GM12874 (cell line): ENCODE measurements around the gene LCN15.

ENCODE experiments used
- TF ChIP-seq, protein P1 (sequence below): IDR thresholded peaks from 2 replicates; pipeline ENCODE4 v1.5.1; 2011; ENCODE audit warnings: low read depth, mild to moderate bottlenecking, control low read depth, low read length, moderate library complexity; ENCODE audit not compliant: insufficient read depth

Gene LCN15

DNA sequence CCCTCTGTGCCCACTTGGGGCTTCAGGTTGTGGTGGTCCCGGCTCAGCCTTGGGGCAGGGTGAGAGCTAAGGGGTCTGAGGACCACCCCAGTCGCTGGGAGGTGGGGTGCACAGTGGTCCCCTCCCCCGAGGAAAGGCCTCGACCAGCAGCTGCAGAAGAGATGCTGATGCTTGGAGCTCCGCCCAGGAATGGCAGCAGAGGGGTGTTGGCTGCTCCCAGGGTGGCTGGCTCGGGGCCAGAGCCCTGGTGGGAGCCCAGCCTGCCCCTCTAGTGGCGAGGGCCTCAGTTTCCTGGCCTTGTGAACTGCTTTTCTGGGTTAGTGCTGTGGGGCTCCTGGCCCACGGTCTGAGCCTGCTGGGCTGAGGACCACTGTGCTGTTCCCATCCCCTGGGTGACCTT, 50.8 kb downstream of the LCN15 start:
- TF ChIP-seq, protein P1, sequence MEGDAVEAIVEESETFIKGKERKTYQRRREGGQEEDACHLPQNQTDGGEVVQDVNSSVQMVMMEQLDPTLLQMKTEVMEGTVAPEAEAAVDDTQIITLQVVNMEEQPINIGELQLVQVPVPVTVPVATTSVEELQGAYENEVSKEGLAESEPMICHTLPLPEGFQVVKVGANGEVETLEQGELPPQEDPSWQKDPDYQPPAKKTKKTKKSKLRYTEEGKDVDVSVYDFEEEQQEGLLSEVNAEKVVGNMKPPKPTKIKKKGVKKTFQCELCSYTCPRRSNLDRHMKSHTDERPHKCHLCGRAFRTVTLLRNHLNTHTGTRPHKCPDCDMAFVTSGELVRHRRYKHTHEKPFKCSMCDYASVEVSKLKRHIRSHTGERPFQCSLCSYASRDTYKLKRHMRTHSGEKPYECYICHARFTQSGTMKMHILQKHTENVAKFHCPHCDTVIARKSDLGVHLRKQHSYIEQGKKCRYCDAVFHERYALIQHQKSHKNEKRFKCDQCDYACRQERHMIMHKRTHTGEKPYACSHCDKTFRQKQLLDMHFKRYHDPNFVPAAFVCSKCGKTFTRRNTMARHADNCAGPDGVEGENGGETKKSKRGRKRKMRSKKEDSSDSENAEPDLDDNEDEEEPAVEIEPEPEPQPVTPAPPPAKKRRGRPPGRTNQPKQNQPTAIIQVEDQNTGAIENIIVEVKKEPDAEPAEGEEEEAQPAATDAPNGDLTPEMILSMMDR, result no peak

DNA sequence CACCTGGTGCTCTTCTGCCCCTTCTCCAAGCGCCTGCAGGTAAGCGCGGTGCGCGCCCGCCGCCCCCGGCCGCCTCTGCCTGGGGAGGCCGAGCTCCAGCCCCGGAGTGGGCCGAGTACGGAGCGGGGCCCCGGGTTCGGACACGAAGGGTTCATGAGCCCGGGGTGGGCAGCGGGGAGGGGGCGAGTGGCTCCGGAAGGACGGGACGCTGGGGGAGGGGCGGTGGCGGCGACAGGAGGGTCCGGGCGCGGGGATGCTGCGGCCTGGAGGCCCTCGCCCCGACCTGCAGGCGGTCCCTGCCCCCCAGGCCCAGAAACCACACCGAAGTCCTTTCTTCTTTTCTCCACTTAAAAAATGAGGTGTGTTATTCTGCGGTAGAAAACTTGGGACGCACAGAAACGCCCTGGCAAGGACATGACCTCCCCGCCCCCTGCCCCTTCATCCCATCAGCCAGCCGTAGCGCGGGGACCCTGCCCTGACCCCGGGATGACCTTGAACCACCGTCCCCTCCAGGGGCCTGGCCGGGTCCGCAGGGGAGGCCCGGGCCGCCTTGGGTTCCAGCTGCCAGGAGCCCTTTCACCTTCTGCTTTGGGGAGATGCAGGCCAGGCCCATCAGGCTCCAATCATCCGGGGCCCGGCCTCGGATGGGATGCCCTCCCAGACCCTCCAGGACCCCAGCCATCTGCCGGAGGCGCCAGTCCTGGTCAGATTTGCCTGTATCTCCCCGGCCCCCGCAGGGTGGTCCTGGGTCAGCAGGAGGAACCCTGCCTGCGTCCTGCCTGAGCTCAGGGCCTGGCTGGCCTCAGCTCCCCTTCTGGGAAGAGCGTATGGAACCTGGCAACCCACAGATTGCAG, 51.4 kb downstream of the LCN15 start:
- TF ChIP-seq, protein P1, result no peak

DNA sequence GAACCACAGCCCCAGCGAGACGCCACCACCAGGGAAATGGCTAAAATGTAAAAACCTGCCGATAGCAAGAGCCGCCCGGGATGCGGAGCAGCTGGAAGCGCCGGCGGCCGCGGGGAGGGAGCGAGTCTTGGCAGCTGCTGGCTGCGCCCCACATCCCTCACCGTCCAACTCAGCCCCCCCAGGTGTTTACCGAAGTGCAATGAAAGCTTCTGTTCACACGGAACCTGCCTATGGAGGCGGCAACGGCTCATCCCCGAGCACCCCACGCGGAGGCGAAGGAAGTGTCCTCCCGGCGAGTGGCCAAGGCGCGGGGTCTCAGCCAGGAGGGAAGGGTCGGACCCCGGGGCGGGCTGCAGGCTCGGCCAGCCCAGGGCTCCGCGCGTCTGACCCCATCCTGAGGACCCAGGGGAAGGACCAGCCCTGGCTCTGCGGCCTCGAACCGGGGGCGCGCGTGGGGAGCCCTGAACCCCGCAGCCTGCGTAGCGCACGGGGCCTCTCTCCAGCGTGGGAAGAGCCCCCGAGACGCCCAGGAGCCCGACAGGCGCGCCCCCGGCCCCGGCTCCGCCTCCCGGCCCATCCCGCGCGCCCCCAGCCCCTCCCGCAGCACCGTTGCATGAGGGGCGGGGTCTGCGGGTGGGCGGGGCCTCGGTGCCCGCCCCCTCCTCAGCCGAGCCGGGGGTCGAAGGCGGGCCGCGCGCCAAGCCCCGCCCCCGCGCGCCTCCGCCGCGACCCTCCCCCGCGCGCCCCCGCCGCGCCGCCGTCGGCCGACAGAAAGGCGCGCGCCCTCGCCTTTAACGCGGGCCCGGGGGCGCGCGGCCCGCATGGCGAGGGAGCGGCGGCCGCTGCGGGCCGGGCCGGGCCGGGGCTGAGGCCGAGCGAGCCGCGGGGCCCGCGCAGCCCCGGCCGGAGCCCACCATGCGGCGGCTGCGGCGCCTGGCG, 52.3 kb downstream of the LCN15 start, which contains the start of gene DIPK1B:
DIPK1B (plus strand) TSS at position 822 of the 939 bp plus-strand sequence; CDS start at position 916, 94 bp downstream.
- TF ChIP-seq, protein P1, result no peak

DNA sequence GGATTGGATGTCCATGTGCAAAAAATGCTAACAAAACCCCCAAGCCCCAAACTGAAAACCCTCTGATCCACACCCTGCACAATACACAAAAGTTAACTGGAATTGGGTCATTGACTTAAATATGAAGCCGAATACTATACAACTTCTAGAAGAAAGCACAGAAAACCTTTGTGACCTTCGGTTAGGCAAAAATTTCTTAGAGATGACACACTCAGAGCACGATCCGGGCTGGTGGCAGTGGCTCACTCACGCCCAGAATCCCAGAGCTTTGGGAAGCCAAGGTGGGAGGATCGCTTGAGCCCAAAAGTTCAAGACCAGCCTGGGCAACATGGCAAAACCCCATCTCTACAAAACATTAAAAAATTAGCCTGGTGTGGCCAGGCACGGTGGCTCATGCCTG, 53.8 kb downstream of the LCN15 start:
- TF ChIP-seq, protein P1, result no peak
